Measurements from ENCODE around the gene ZNF714. TPM values are rescaled to one million over a fixed set of nuclear protein-coding genes. Genes with fewer than 3 reads are reported as not detected.

ZNF714 gene
- total and polyA plus RNA-seq, 2 experiments from 2014 or later = 7.0 to 9.9 TPM

GRCh38 chr19:21164541-21164940 lies 82.5 kb downstream of the ZNF714 start:
- 97 to 98% methylated on average over 5 of the region's 5 CpGs for WGBS, 2 experiments (ENCODE audit: low coverage in 1 of 2, low lambda C conversion rate in 2 of 2, missing lambda C conversion rate in 2 of 2)
- Histone ChIP-seq H3K4me1 (ENCODE audit: insufficient read depth) (no peaks in the 10 kb centered on the region), H3K9me3 (ENCODE audit: low read depth) (no peaks in the 10 kb centered on the region), H3F3A (ENCODE audit: insufficient read depth) (no peaks in the 10 kb centered on the region), H3K27ac (no peak overlapping the region), H3K4me3 (no peak overlapping the region), H3K79me2 (ENCODE audit: insufficient read depth) (peaks cover 78% of the 10 kb centered on the region), H3K9ac (no peak overlapping the region), H3K36me3 (ENCODE audit: low read depth) (peaks cover 23% of the 10 kb centered on the region; the same call in 1 of the 2 replicates), H3K4me2 (ENCODE audit: unreplicated experiment) (no peak overlapping the region), H4K20me1 (ENCODE audit: insufficient read depth) (no peaks in the 10 kb centered on the region), H3K27me3 (replicated peaks; ENCODE audit: insufficient read depth) (no peaks in the 10 kb centered on the region), H2AFZ (no peak overlapping the region), H3K9me2 (ENCODE audit: insufficient read depth) (no peaks in the 10 kb centered on the region)
- in situ Hi-C loops (cut with MboI) = no loop called here
- no peak for TF ChIP-seq EZH2 (IDR thresholded peaks at IDR 0.05; ENCODE audit: insufficient read depth, poor library complexity, severe bottlenecking)
- no peak for TF ChIP-seq EZH2phosphoT487 (IDR thresholded peaks at IDR 0.05; ENCODE audit: insufficient read depth, low read depth)
- no peak for DNase-seq

GRCh38 chr19:21166436-21166835 lies 84.4 kb downstream of the ZNF714 start:
- H3K27me3 ChIP-seq (replicated peaks; ENCODE audit: insufficient read depth) = no peaks in the 10 kb centered on the region
- H2AFZ ChIP-seq = no peak overlapping the region
- no peak overlapping the region for H3K9ac ChIP-seq
- DNase-seq = no peak
- H3K4me3 ChIP-seq = no peak overlapping the region
- H4K20me1 ChIP-seq (ENCODE audit: insufficient read depth) = no peaks in the 10 kb centered on the region
- H3K4me2 ChIP-seq (ENCODE audit: unreplicated experiment) = no peak overlapping the region
- 99 to 100% methylated on average over 2 of the region's 2 CpGs for WGBS, 2 experiments (ENCODE audit: low coverage in 1 of 2, low lambda C conversion rate in 2 of 2, missing lambda C conversion rate in 2 of 2)
- TF ChIP-seq EZH2phosphoT487 (IDR thresholded peaks at IDR 0.05; ENCODE audit: insufficient read depth, low read depth) = no peak
- no peak for TF ChIP-seq EZH2 (IDR thresholded peaks at IDR 0.05; ENCODE audit: insufficient read depth, poor library complexity, severe bottlenecking)
- peaks cover 30% of the 10 kb centered on the region for H3K36me3 ChIP-seq (ENCODE audit: low read depth)
- no peaks in the 10 kb centered on the region for H3K9me3 ChIP-seq (ENCODE audit: low read depth)
- no peaks in the 10 kb centered on the region for H3K4me1 ChIP-seq (ENCODE audit: insufficient read depth)
- H3K27ac ChIP-seq = no peak overlapping the region
- in situ Hi-C loops (cut with MboI) = no loop called here
- H3K79me2 ChIP-seq (ENCODE audit: insufficient read depth) = peaks cover 59% of the 10 kb centered on the region
- no peaks in the 10 kb centered on the region for H3F3A ChIP-seq (ENCODE audit: insufficient read depth)
- no peaks in the 10 kb centered on the region for H3K9me2 ChIP-seq (ENCODE audit: insufficient read depth)

Small RNAs within 50 kb of the gene (small RNA-seq; reads per million reads assigned to genes)
- not detected for gene RNA5SP469 (ENCODE audit: low read depth, low replicate concordance)

Other genes with a start within 250 kb of the ZNF714 start
- 5.6 and 15.3 TPM in 2 replicates for gene ZNF85, start 159.0 kb upstream of the ZNF714 start, total RNA-seq (2014; rRNA removed; shearing (Covaris generic))
- gene ZNF85, start 159.0 kb upstream of the ZNF714 start, polyA plus RNA-seq (2016; fragmentation: Nextera tagmentation; extraction: Ambion mirVana) = 8.9 and 9.4 TPM in 2 replicates
- gene ZNF430, start 61.5 kb upstream of the ZNF714 start, total RNA-seq (2014; rRNA removed; shearing (Covaris generic)) = 9.1 and 13.3 TPM in 2 replicates
- 8.9 and 11.8 TPM in 2 replicates for gene ZNF430, start 61.5 kb upstream of the ZNF714 start, polyA plus RNA-seq (2016; fragmentation: Nextera tagmentation; extraction: Ambion mirVana)
- gene ZNF431, start 59.8 kb downstream of the ZNF714 start, total RNA-seq (2014; rRNA removed; shearing (Covaris generic)) = 1.7 and 1.9 TPM in 2 replicates
- gene ZNF431, start 59.8 kb downstream of the ZNF714 start, polyA plus RNA-seq (2016; fragmentation: Nextera tagmentation; extraction: Ambion mirVana) = 3.9 and 5.0 TPM in 2 replicates
- 3.0 and 5.8 TPM in 2 replicates for gene ZNF708, start 247.2 kb downstream of the ZNF714 start, total RNA-seq (2014; rRNA removed; shearing (Covaris generic))
- gene ZNF708, start 247.2 kb downstream of the ZNF714 start, polyA plus RNA-seq (2016; fragmentation: Nextera tagmentation; extraction: Ambion mirVana) = 2.1 and 2.3 TPM in 2 replicates

Measured in GM23248 (cell line).